ENCODE data around the gene SORCS2.

DNA sequence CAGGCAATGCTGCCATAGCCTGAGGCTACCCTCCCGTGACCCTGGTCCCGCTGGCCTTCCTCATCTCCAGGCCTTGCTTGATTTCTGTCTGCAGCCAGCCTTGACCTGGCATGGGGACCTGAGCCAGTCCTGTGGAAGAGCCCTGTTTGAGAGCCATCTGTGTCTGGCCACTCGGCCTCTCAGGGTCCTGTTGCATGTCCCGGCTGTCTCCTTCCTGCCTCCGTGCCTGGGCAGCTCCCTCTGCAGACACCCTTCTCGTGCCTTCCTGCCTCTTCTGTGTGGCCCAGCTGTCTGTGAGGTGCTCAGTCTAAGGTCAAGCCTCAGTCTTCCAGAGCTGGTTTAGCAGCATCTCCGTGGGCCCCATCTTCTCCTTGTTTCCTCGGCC lies 108.4 kb downstream of the SORCS2 start:
- TF ChIP-seq CTCF (IDR thresholded peaks at IDR 0.05) (no peak), POLR2A (IDR thresholded peaks at IDR 0.05) (no peak)

All from prostate gland (tissue), 2 donors.